Fibroblast of skin of left quadriceps (primary cell): ENCODE results near the gene NCKAP5.

Source experiments
- DNase-seq, 2 experiments: peaks; one replicate each; pipeline ENCODE4 v3.0.0-alpha.2; 2013; ENCODE audit warnings: low read depth in 2 of 2

The NCKAP5 gene

GRCh38 chr2:132953771-132954170, 614.5 kb downstream of the NCKAP5 start:
- DNase-seq: no peak

GRCh38 chr2:132951008-132951714, 617.1 kb downstream of the NCKAP5 start:
- DNase-seq: no peak

GRCh38 chr2:132949108-132949507, 619.2 kb downstream of the NCKAP5 start:
- DNase-seq: no peak

DNA sequence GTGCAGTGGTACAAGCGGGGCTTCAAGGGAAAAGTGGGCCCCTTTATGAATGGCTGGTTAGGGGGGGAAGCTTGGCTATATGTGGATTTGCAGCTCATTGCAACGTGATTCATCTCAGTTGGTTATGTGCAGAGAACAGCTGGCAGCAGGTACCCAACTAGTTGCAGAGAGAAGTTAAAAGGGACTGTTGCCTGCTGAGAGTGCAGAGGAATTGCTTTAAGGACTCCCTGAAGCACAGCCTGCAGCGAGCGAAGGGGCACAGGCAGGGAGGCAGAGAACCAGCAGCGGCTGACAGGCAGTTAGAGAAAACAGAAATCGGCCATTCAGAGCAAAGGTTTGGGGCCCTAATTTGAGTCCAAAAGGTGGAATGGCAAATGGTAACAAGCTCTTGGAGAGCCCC, 620.1 kb downstream of the NCKAP5 start:
- DNase-seq: no peak

DNA sequence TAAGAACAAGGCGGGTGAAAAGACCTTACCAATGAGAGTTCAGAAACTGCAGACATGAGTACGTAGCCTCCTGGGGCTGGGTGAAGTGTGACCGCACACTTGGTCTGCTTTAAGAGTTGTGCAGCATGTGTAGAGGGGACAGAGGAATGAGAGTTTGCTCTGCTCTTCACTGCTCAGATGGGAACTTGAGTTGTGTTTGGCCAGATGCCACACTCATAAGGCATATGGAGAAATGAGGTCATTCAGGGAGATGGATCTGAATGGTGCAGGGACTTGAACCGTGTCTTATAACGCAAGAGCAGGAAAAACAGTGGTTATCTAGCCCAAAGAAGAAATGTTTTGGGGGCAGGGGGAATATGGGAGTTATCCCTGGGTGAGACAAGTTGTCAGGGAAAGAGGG, 624.4 kb downstream of the NCKAP5 start:
- peak; percentile 43 to 59 for DNase-seq

DNA sequence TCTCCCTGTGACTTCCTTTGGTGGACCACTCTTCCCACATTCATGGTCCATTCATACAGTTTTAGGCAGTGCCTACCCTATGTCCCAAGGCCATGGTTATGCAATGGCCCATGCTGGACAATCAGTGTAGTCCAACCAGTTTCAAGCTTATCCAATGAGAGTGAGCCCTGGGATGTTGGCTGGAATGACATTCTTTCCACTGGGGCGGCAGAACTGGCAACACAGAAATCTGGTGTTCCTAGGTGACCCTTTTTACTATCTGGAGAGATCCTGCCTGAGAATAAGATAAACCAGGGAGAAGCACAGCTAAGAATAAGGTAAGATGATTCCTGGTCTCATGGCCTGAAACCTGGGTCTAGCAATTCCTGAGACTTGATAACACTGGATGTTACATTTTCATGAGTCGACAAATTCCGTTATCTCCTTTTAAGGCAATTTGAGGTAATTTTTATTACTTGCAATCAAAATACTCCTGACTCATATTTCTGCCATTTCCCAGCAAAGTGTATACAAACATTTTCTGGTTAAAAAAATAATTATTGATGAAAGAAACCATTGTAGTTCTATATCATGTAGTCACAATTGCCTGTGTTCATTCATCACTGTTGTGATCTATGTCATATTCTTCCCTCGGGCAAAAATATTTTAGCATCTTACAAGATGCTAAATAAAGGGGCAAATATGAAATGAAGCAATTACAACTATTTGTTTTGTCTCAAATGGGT, 626.8 kb downstream of the NCKAP5 start:
- DNase-seq: no peak

DNA sequence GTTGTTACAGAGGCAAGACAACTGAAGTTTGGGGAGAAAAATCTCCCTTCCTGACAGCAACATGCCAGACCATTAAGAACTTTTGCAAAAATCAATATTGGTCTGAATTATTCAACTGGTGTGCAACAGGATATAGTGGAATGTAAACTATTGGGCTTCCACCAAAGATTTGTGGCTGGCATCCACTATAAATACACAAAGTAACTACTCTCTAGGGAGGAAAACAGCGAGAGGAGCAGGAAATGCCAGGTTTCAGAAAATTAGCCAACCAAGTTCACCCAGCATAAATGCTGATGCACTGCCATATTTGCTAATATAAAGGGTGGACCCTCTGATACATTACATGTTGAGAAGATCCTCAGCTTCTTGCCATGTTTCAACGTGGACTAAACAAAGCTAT, 630.6 kb downstream of the NCKAP5 start:
- DNase-seq: peak in 1 of 2 experiments; percentile 29

GRCh38 chr2:132936791-132937190, 631.5 kb downstream of the NCKAP5 start:
- no peak for DNase-seq

- peak; percentile 63 to 65 for DNase-seq
These were observed 632.0 kb downstream of the NCKAP5 start for GRCh38 chr2:132936261-132936660.

- DNase-seq: no peak
These were observed 638.5 kb downstream of the NCKAP5 start for GRCh38 chr2:132929786-132930185.

DNA sequence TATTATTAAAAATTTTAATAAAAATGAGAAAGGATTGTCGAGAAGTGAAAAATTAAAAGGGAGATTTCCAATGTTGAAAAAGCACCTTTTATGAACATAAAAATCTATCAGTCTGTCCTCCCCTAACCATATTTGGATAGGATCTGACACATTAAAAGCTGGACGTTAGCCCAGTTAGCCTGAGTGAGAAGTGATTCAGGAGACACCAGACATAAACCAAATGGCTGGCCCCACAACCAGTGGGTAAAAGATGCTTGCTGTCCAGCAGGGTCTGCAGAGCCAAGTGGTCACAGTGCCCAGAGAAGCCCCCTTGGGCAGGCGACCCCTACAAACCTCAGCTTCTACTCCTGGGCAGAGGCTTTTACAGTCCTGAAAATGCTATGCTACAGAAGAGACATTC, 644.5 kb downstream of the NCKAP5 start:
- peak; percentile 56 to 69 for DNase-seq

- no peak for DNase-seq
These were observed 652.3 kb downstream of the NCKAP5 start for GRCh38 chr2:132915812-132916549.

- DNase-seq: peak in 1 of 2 experiments; percentile 35
These were observed 656.2 kb downstream of the NCKAP5 start for GRCh38 chr2:132911726-132912724.

DNA sequence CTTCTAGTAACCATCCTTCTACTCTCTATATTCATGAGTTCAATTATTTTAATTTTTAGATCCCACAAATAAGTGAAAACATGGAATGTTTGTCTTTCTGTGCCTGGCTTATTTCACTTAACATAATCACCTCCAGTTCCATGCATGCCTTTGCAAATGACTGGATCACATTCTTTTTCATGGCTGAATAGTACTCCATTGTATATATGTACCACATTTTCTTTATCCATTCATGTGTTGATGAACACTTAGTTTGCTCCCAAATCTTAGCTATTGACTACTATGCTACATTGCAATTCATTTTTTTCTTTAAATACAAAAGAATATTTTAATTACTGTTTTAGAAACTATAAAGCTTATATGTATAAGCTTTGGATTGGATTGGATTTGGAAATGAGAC, 657.8 kb downstream of the NCKAP5 start:
- DNase-seq: no peak

GRCh38 chr2:132909427-132909826, 658.8 kb downstream of the NCKAP5 start:
- peak in 1 of 2 experiments; percentile 43 for DNase-seq

GRCh38 chr2:132904142-132904842, 664.0 kb downstream of the NCKAP5 start:
- no peak for DNase-seq

- peak in 1 of 2 experiments; percentile 4 for DNase-seq
These were observed 665.6 kb downstream of the NCKAP5 start for GRCh38 chr2:132902626-132903025.

- peak in 1 of 2 experiments; percentile 23 for DNase-seq
These were observed 666.6 kb downstream of the NCKAP5 start for GRCh38 chr2:132901661-132902060.

- no peak for DNase-seq
These were observed 671.2 kb downstream of the NCKAP5 start for GRCh38 chr2:132897111-132897510.

DNA sequence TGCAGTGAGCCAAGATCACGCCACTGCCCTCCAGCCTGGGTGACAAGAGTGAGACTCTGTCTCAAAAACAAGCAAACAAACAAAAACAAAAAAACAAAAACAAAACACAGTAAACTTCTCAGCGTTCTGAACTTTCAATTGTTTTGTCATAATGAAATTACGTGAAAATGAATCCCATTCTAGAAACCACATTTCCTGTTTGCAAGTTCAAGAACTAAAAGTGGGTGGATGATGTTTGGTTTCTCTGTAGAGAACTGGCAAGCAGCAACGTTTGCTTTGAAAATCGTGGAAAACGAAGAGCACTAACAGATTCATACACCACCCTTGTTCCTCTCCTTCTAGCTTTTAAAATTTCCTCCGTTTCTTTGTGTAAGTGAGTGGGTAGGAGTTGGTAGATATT, 672.2 kb downstream of the NCKAP5 start:
- DNase-seq: no peak

DNA sequence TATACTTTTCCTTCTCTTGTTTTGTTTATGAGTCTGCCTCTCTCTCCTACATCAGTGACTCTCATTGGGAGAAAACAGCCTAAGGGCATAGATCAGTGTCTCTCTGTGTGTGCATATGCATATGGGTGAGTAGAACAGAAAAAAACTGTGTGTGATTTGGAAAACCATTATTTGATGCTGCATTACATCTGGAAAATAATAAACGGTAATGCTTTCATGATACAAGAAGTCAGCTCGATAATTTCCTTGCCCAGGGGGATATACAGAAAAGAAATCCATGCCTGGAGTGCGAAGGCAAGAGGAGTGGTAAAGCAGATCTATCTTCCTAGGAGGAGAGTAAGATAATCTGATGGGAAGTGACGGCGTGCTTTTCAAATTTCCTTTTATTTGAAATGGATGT, 676.8 kb downstream of the NCKAP5 start:
- DNase-seq: no peak
